HK-2 (cell line): Measurements from ENCODE around the gene ATP11C.

Experiments
- DNase-seq: peaks from one replicate; pipeline ENCODE4 v3.0.0-alpha.2; 2018; ENCODE audit not compliant: unreplicated experiment

ATP11C gene

GRCh38 chrX:139804482-139804881, 128.4 kb downstream of the ATP11C start:
- no peak for DNase-seq

DNA sequence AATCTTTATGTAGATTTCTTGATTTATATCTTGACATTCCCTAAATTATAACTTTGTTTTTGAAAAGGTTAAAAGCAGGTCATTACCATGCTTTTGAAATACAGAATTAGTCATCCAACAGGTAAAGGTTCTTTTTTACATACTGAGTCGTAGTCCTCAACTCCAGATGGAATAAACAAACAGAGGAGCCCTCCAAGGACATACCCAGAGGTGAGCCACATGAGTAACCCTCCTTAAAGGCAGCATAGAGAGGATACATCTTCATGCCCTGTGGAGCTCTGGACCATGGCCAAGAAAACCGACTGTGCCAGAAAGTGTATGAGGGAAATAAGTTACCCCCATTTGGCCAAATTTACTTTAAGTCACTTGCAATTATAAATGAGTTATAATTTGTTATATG, 129.6 kb downstream of the ATP11C start:
- no peak for DNase-seq

GRCh38 chrX:139802048-139802447, 130.8 kb downstream of the ATP11C start:
- DNase-seq: no peak

DNA sequence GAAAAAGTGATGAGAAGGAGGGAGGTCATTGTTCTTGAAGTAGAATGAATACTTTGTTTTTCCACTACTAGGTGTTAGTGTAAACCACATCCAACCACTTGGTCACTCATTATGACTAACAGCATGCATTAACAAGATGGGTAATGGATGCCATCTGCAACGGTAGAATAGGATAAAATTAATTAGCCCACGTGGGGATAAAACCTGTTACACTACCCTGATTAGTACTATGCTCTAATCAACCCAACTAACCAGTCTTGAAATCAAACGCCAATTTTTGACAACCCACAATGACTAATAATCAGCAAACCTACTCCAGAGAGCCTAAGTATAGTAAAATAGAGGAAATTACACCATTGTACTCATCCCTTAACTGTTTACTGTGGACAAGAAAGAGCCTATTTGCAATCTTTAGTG, 131.4 kb downstream of the ATP11C start:
- DNase-seq: no peak

- DNase-seq: no peak
These were observed 134.2 kb downstream of the ATP11C start for GRCh38 chrX:139798701-139799100.

DNA sequence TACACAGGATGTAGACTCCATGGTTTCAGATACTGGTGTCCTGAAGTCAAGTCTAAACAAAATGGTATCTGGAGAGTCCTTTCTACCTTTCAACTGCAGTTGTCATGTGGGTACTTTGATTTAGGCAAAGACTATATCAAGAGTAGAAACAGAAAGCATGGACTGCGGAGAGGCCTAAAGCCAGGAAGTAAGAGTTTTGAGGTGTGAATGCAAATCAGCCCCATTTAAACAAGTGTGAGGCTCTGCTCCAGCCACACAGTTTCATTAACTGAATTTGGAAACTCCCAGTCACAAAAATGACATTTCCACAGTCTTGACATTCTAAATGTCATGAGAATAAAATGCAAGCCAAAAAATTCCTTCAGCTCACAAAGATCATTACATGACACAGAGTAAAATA, 137.7 kb downstream of the ATP11C start:
- DNase-seq: no peak

DNA sequence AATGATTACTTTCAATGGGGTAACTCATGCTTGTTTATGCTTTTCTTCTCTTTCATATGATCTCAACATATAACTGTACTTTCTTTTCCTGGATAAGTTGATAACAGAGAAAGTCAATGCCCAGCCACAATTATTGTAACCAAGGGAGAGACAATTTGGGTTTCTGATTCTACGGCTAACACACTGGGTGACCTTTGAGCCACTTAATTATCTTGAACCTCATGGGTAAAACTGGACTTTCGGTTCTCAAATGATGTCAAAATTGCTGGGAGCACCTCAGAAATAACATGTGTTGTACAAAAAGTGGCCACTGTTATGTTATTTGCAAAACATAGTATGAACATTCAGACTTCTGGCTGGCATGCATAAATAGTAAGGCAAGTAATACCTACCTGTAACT, 145.3 kb downstream of the ATP11C start:
- DNase-seq: no peak

- no peak for DNase-seq
These were observed 148.0 kb downstream of the ATP11C start for GRCh38 chrX:139784807-139785206.

- DNase-seq: no peak
These were observed 148.9 kb downstream of the ATP11C start for GRCh38 chrX:139783959-139784358.

- no peak for DNase-seq
These were observed 149.8 kb downstream of the ATP11C start for GRCh38 chrX:139783030-139783429.

DNA sequence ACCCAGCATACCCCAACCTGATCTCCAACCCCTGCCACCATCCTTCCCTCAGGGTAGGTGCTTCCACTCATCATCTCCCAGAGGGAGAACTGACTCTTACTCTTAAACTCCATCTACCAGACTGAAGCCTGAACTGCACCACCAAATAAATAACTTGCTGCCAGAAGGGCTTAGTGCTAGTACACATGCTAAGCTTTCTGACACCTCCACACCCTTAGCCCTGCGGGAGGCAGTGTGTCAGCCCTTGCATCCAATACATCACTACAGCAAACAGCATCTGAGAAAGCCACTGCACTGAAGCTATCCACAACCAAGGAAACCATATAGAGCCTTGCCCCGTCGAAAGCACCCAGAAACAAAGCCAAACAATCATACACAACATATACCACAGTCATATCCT, 156.3 kb downstream of the ATP11C start:
- DNase-seq: no peak

DNA sequence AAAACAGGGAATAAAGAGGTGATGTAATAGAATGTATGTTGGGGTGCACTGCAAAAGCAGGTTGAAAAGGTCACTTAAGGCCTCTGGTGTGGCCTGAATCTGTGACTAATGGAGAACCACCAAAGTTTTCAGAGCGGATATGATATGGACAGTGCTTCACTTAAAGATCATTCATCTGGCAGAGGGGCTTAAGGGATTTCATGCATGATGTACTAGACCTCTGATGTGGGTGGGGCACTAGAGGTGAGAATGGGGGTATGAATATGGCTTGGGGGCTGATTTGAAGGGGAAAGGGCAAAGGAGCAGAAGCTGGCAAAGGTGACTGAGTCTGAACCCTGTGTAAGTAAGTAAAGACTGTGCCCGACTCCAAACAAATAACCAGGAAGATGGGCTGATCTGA, 162.5 kb downstream of the ATP11C start:
- DNase-seq: no peak

GRCh38 chrX:139766545-139766983, 166.3 kb downstream of the ATP11C start:
- no peak for DNase-seq

DNA sequence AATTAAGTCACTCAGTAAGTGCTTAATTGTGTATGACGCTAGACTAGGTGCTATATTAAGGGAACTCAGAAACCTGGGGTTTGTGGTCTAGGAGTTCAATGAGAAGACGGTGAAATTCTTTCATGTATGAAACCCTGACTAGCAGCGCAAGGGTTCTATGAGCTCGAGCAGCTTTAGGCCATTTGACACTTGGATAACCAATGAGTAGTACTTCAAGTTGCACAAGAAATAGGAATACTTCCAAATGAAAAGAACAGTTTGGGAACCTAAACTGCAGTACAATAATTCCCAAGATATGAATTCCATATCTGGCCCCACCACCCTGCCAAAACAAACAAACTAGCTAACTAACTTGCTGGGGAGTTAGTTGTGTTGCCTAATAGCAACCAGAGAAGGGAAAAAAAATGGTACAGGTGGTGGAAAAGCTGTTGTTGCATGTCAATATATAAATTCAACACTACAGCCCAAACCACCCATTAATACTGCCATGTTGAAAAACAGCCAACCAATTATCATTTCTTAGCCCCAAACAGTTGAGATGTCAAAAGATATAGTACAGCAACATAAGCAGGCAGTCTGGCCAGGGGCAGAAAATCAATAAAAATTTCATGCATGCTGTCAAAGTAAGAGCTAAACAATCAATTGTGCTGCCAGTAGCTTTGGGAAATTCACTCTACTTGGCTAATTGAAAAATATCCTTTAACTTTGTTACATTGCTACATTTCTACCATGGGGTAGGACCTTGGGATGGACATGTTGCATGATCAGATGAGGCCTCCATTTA, 170.3 kb downstream of the ATP11C start:
- DNase-seq: no peak

DNA sequence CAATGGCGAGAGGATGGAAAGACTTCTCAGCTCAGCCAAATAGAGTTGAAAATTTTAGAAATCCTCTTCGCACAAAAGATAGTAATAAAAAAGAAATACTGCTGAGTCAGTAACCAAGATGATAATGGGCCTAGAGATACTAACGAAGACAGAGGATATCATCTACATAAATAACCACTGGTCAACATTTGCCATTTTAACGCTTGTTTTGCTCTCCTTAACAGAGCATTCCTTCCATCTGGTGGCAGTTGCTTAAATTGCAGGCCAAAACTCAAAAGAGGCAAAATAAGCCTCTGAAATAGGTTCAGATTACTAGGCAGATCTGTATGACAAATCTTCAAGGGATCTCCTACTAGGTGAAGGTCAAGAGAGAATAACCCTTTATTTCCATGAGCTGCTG, 173.2 kb downstream of the ATP11C start:
- DNase-seq: no peak

- DNase-seq: no peak
These were observed 174.0 kb downstream of the ATP11C start for GRCh38 chrX:139758809-139759208.

- DNase-seq: no peak
These were observed 174.6 kb downstream of the ATP11C start for GRCh38 chrX:139758250-139758649.

GRCh38 chrX:139751053-139751452, 181.8 kb downstream of the ATP11C start:
- no peak for DNase-seq

DNA sequence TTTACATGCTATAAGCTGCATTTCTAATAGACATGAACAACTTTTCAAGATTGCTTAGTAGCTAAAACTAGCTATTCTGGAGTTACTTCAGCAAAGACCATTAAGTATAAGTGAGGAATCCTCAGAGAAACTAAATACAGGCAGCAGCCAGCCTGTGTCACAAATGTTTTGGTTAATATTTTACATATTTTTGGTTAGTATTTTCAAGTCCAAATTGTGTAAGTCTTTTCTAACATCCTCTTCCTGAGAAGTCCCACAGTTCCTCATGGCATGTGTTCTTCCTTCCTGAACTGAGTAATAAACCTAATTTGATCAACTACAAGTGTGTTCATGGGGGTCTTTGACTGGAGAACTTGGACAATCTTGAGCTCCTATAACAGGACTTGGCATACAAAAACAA, 182.5 kb downstream of the ATP11C start:
- DNase-seq: no peak

DNA sequence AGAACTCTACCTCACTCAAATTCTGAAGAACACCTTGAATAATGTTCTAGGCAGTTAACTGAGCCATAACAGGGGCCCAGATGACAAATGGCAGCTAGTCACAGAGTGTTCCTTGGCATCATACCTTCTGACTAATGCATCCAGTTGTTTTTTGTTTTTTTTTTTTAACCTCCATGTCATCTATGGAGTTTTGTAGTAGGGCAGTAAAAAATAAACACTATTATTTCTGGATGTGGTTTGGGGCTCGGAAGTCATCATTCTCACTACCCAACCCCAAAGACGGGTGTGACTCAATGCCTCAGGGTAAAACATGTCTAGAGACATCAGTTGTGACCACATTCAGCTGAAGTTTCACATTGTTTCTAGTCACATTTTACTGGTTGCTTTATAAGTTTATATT, 193.7 kb downstream of the ATP11C start:
- no peak for DNase-seq

DNA sequence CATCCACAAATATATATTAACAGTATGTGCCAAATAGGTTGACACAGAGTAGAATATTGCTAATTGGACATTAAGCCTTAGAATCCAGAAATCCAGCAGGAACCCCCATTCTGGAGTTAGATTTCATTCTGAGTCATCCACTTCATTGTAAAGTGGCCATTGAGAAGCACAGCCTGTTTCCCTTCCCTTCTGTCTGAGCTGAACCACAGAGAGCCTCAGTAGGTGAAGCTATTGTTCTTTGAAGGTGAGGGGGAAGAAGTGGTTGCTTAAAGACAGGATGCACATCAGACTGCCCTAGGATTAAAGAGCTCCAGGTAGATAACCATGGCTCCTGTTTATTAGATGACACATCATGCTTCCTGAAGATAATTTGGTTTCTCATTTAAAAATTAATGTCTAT, 194.3 kb downstream of the ATP11C start:
- DNase-seq: peak; percentile 10

DNA sequence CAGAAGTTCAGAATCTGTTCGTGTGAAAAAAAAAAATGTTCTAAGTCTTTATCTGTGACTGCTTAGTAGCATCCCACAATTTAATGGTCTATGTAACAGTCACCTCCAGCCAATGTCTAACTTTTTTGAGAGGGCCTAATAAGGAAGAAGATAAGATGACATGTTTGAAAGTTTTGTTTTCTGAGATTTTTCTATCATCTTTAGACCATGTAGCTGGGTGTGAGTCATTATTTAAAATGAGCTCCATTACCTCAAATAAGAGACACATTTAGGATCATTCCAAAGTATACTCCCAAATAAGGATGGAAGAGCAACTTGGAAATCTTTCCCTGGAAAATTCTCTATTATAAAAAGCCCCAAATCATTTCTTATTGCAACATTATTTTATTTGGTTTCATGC, 196.7 kb downstream of the ATP11C start:
- DNase-seq: no peak

GRCh38 chrX:139734996-139735395, 197.9 kb downstream of the ATP11C start:
- no peak for DNase-seq

DNA sequence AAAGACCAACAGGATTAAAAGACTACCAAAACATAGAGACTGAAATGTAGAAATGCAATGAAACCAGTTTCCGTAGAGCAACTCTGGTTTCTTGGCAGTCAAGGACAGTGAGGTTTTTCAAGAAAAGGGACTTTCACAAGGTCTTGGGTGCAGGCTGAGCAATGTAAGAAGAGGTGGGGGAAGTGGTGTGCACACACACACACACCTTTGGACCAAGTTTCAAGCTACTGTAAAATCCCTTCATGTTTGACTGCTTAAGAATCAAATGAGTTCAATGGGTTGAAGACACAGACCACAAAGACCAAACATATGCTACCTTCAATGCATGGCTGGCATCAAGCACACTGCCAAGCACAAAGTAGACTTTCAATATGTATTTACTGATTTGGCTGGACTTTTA, 207.1 kb downstream of the ATP11C start:
- DNase-seq: no peak
